ENCODE results near the gene MCF2L2. TPM values are rescaled to one million over a fixed set of nuclear protein-coding genes. Genes with fewer than 3 reads are reported as not detected.
A peak's percentile ranks its signal among the peaks of the same experiment; 100 is the strongest.

The MCF2L2 gene
- total and polyA plus RNA-seq, 2 donors (not counting 3 experiments of a cell fraction or from before 2014, with no cell fraction given), result 0.15 to 1.1 TPM

GRCh38 chr3:183265834-183266417, 162.5 kb downstream of the MCF2L2 start:
- Histone ChIP-seq H3K79me2 (ENCODE audit: control insufficient read depth, insufficient read depth, low read length) (peaks cover 37% of the 10 kb centered on the region), H2AFZ (ENCODE audit: low read depth, low read length) (no peak overlapping the region), H3K4me1 (ENCODE audit: control insufficient read depth, extremely low read depth, insufficient read depth, low read length) (peaks cover 18% of the 10 kb centered on the region), H3K36me3 (ENCODE audit: control insufficient read depth in 2 of 2, extremely low read depth in 1 of 2, insufficient read depth in 2 of 2, low read length in 2 of 2) (peaks cover 0 to 9% of the 10 kb centered on the region in 2 experiments), H3K9me1 (replicated peaks; ENCODE audit: control insufficient read depth, extremely low read depth, insufficient read depth, low read length) (no peaks in the 10 kb centered on the region), H3K4me3 (replicated peaks in 1 of 3; ENCODE audit: insufficient read depth in 1 of 3, low read depth in 1 of 3, low read length in 3 of 3) (no peak overlapping the region), H3K9me3 (replicated peaks; ENCODE audit: control insufficient read depth, insufficient read depth, low read length) (no peaks in the 10 kb centered on the region), H3K4me2 (ENCODE audit: insufficient read depth, low read length) (no peak overlapping the region), H4K20me1 (replicated peaks; ENCODE audit: control insufficient read depth, extremely low read depth, insufficient read depth, low read length) (no peaks in the 10 kb centered on the region), H3K27me3 (ENCODE audit: control insufficient read depth in 2 of 2, insufficient read depth in 2 of 2, low read length in 2 of 2) (no peaks in the 10 kb centered on the region), H3K9ac (replicated peaks; ENCODE audit: extremely low read depth, insufficient read depth, low read length) (no peak overlapping the region), H3K27ac (ENCODE audit: insufficient read depth, low read depth, low read length) (peak overlapping the region; percentile 31)
- DNase-seq (ENCODE audit: low read depth, low spot score) (peak; percentile 83), FAIRE-seq (peak; percentile 91)
- intact Hi-C loops (cut with micrococcal nuclease) (no loop called here), dilution Hi-C loops (cut with MboI; ENCODE audit: extremely low pct_ligation_motif_present, low sequenced_read_pairs) (no loop called here)
- CTCF ChIA-PET, result interaction anchor here (0.9 to 2.4 kb wide), 10 partner anchors 9 to 117 kb away, joined by 3 to 15 read pairs (median 6); partner anchors contain the start of gene B3GNT5
- BruUV-seq (replicated peaks), result no TSS peak
- no peak for TF ChIP-seq POLR2A (IDR thresholded peaks at IDR 0.05; ENCODE audit: low read depth, low read length)
- TF ChIP-seq JUN (IDR thresholded peaks at IDR 0.05; ENCODE audit: borderline replicate concordance, insufficient read depth, insufficient read length, low read depth), result peak; percentile 23
- no peak for TF ChIP-seq MAX (IDR thresholded peaks at IDR 0.05; ENCODE audit: insufficient read depth, insufficient read length)
- peak; percentile 31 for TF ChIP-seq POLR2AphosphoS5 (IDR thresholded peaks at IDR 0.05; ENCODE audit: insufficient read depth, low read depth, low read length)
- no peak for TF ChIP-seq EZH2 (IDR thresholded peaks at IDR 0.05; ENCODE audit: borderline replicate concordance, low read depth, low read length, severe bottlenecking)
- no peak for TF ChIP-seq CTCF (IDR thresholded peaks at IDR 0.05; ENCODE audit: extremely low read depth in 1 of 2, insufficient read depth in 1 of 2, low read depth in 1 of 2, low read length in 2 of 2)
- no peak for TF ChIP-seq MYC (IDR thresholded peaks at IDR 0.05; ENCODE audit: low read depth, low read length)
- TF ChIP-seq FOS (IDR thresholded peaks at IDR 0.05; ENCODE audit: borderline replicate concordance, insufficient read depth, low read length), result peak; percentile 90
- peak; percentile 59 for TF ChIP-seq GATA2 (IDR thresholded peaks at IDR 0.05; ENCODE audit: insufficient read depth, insufficient read length, low read depth, low read length)
- POLR2A ChIA-PET, result no interaction called here
